ENCODE results near the gene TMEM181.

The TMEM181 gene

DNA sequence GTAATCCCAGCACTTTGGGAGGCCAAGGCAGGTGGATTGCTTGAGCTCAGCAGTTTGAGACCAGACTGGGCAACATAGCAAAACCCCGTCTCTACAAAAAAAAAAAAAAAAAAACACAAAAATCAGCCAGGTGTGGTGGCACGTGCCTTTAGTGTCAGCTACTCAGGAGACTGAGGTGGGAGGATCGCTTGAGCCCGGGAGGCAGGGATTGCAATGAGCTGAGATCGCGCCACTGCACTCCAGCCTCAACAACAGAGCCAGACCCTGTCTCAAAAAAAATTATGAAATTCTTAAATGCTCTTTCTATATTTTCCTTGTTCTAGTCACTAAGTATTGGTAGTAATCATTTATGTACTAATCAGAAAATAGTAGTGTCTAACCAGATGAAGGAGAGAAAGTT, 120.6 kb downstream of the TMEM181 start:
- DNase-seq (ENCODE audit: low read depth in 3 of 3, low spot score in 1 of 3) = no peak

DNA sequence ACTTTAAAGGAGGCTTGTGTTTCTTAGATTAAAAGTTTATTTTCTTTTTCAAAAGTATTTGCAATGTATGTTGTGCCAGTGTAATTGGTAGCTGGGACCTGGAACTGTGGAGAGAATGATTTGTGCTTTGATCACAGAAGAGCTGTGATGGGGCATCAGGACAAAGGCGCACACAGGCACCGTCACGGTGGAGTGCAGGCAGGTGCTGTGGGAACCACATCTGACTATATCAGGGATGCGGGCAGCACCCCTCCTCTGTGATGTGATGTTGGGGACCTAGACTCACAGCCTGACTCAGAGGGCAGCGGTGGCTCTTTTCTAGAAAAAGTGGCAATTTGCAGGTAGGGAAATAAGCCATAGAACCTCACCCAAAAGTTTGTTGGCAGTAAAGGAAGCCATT, 124.4 kb downstream of the TMEM181 start:
- no peak for DNase-seq (ENCODE audit: low read depth in 3 of 3, low spot score in 1 of 3)

DNA sequence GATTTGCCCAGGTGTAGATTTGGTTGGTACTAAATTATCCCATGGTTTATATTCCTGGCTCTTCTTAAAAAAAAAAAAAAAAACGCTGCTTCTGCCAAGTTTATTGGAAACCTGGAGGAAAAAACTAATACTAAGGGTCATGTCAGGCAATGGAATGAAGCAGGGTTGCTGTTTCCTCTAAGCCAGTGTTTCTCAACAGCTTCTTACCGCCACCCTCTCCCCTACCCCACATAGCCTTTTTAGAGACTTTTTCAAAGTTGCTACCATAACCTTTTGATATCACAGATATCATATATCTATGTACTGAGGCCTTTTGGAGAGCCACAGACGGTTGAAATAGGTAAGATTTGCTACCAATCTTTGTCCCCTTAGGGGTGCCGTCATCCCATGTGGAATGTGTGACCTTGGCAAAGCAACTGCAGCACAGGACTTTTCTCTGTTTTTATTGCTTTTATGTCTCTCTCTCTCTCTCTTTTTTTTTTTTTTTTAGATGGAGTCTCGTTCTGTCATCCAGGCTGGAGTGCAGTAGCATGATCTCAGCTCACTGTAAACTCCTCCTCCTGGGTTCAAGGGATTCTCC, 124.9 kb downstream of the TMEM181 start:
- no peak for DNase-seq (ENCODE audit: low read depth in 3 of 3, low spot score in 1 of 3)

All from stimulated activated CD4-positive, alpha-beta T cell treated with anti-CD3 and anti-CD28 coated beads, TNF-alpha, amount 100 ng/mL, for 1 hour (primary cell).